H1 (cell line): ENCODE measurements around the gene GGCX. TPM values are rescaled to one million over a fixed set of nuclear protein-coding genes. Genes with fewer than 3 reads are reported as not detected.

Experiments
- CTCF ChIA-PET: fragments of 300-600 bp; sonication (Branson Sonifier 250); formaldehyde crosslinking; loops from one replicate; lab custom pipeline; 2021; ENCODE audit not compliant: partially characterized antibody; lab: Charles Lee
- POLR2A ChIA-PET: fragments of 300-600 bp; sonication (Branson Sonifier 250); formaldehyde crosslinking; loops from one replicate; lab custom pipeline; 2021; ENCODE audit warnings: inconsistent platforms; ENCODE audit not compliant: partially characterized antibody; lab: Charles Lee
- DNase-seq, 2 experiments: peaks; one replicate each; pipeline versions ENCODE4 v3.0.0 to v3.0.0-alpha.2; 2010 to 2022; ENCODE audit warnings: low spot score in 2 of 2, low read depth in 1 of 2, mixed read lengths in 1 of 2
- FAIRE-seq: peaks from 2 replicates; lab custom pipeline; 2011; peaks lifted over from hg19 to GRCh38; lab: Jason Lieb, UNC
- H2AFZ ChIP-seq: 2 replicates; pipeline ENCODE4 v1.8.1; 2012; ENCODE audit warnings: low read length, inconsistent platforms
- H2AK5ac ChIP-seq: 2 replicates; pipeline ENCODE4 v1.6.1; 2013; ENCODE audit warnings: low read depth, low read length
- H2BK120ac ChIP-seq: replicated peaks from 2 replicates; pipeline ENCODE3; 2013; ENCODE audit warnings: low read depth, low read length, inconsistent platforms
- H2BK12ac ChIP-seq: 2 replicates; pipeline ENCODE4 v1.6.1; 2013; ENCODE audit warnings: low read depth, low read length
- H2BK15ac ChIP-seq: 2 replicates; pipeline ENCODE4 v1.6.1; 2013; ENCODE audit warnings: low read length
- H2BK20ac ChIP-seq: 2 replicates; pipeline ENCODE4 v1.6.1; 2013; ENCODE audit warnings: low read length
- H2BK5ac ChIP-seq: 2 replicates; pipeline ENCODE4 v1.6.1; 2013; ENCODE audit warnings: low read depth, low read length
- H3K14ac ChIP-seq: 2 replicates; pipeline ENCODE4 v1.6.1; 2013; ENCODE audit warnings: inconsistent platforms; ENCODE audit not compliant: insufficient read length
- H3K18ac ChIP-seq: 2 replicates; pipeline ENCODE4 v1.6.1; 2013; ENCODE audit warnings: low read length; ENCODE audit errors: extremely low read depth
- H3K23ac ChIP-seq: 2 replicates; pipeline ENCODE4 v1.6.1; 2013; ENCODE audit warnings: inconsistent platforms; ENCODE audit not compliant: insufficient read length
- H3K23me2 ChIP-seq: 2 replicates; pipeline ENCODE4 v1.6.1; 2013; ENCODE audit warnings: low read depth, low read length
- H3K27ac ChIP-seq: 2 replicates; pipeline ENCODE4 v1.6.1; 2011; ENCODE audit warnings: low read depth, low read length, inconsistent platforms
- H3K27me3 ChIP-seq, 4 experiments: replicated peaks in 1 of 4; 1 replicate in 1 of 4; 2 replicates in 3 of 4; pipeline versions ENCODE4 v1.6.1 to v1.8.1; 2011 to 2013; ENCODE audit warnings: low read length in 3 of 4, mild to moderate bottlenecking in 3 of 4, inconsistent platforms in 2 of 4, mixed read lengths in 2 of 4, moderate library complexity in 1 of 4; ENCODE audit not compliant: control insufficient read depth in 3 of 4, insufficient read depth in 3 of 4; ENCODE audit errors: extremely low read depth in 1 of 4
- H3K36me3 ChIP-seq, 4 experiments: 2 replicates each; pipeline versions ENCODE4 v1.6.1 to v1.8.1; 2011 to 2013; ENCODE audit warnings: mild to moderate bottlenecking in 4 of 4, low read length in 3 of 4, moderate library complexity in 2 of 4, control low read depth in 1 of 4, inconsistent platforms in 1 of 4; ENCODE audit not compliant: insufficient read depth in 4 of 4, control insufficient read depth in 2 of 4
- H3K4ac ChIP-seq: replicated peaks from 2 replicates; pipeline ENCODE3; 2013; ENCODE audit warnings: low read length, low read depth, mixed read lengths, inconsistent platforms; ENCODE audit not compliant: insufficient read length
- H3K4me1 ChIP-seq, 4 experiments: replicated peaks in 1 of 4; 1 replicate in 1 of 4; 2 replicates in 3 of 4; pipeline versions ENCODE4 v1.6.1 to v1.8.1; 2011 to 2013; ENCODE audit warnings: low read length in 3 of 4, inconsistent platforms in 2 of 4, mixed read lengths in 1 of 4; ENCODE audit not compliant: insufficient read depth in 4 of 4, control insufficient read depth in 3 of 4
- H3K4me2 ChIP-seq, 2 experiments: 2 replicates each; pipeline versions ENCODE4 v1.6.1 to v1.8.1; 2011 to 2013; ENCODE audit warnings: low read depth in 2 of 2, low read length in 2 of 2, control low read depth in 1 of 2, inconsistent platforms in 1 of 2, mild to moderate bottlenecking in 1 of 2; ENCODE audit not compliant: insufficient read depth in 1 of 2
- H3K4me3 ChIP-seq, 4 experiments: fragments of 200-600, 300-600 bp in 1 of 4; sonication (generic), shearing (Covaris generic), sonication (Bioruptor Twin) in 1 of 4; 2 replicates each; pipeline versions ENCODE4 v1.5.1 to v1.8.1; 2011 to 2016; ENCODE audit warnings: low read length in 4 of 4, low read depth in 3 of 4, control low read depth in 2 of 4, inconsistent platforms in 2 of 4, mild to moderate bottlenecking in 2 of 4, mixed read lengths in 1 of 4, moderate library complexity in 1 of 4; ENCODE audit not compliant: insufficient read depth in 2 of 4; ENCODE audit errors: extremely low read depth in 1 of 4
- H3K56ac ChIP-seq: replicated peaks from 2 replicates; pipeline ENCODE3; 2013; ENCODE audit warnings: low read depth, mild to moderate bottlenecking, mixed read lengths, low read length, inconsistent platforms; ENCODE audit not compliant: insufficient read length
- H3K79me1 ChIP-seq: 2 replicates; pipeline ENCODE4 v1.6.1; 2013; ENCODE audit warnings: low read depth, low read length, control low read depth
- H3K79me2 ChIP-seq, 2 experiments: 2 replicates each; pipeline versions ENCODE4 v1.6.1 to v1.8.1; 2012 to 2013; ENCODE audit warnings: low read length in 2 of 2, mild to moderate bottlenecking in 2 of 2, inconsistent platforms in 1 of 2; ENCODE audit not compliant: insufficient read depth in 2 of 2, control insufficient read depth in 1 of 2
- H3K9ac ChIP-seq, 4 experiments: replicated peaks in 1 of 4; 1 replicate in 1 of 4; 2 replicates in 3 of 4; pipeline versions ENCODE4 v1.6.1 to v1.8.1; 2011 to 2013; ENCODE audit warnings: low read depth in 3 of 4, low read length in 3 of 4, control low read depth in 2 of 4, mild to moderate bottlenecking in 2 of 4, moderate library complexity in 2 of 4, inconsistent platforms in 1 of 4; ENCODE audit errors: extremely low read depth in 1 of 4
- H3K9me3 ChIP-seq, 2 experiments: 2 replicates each; pipeline versions ENCODE4 v1.6.1 to v1.8.1; 2012 to 2013; ENCODE audit warnings: mild to moderate bottlenecking in 2 of 2, moderate library complexity in 2 of 2, control low read depth in 1 of 2, inconsistent platforms in 1 of 2, low read depth in 1 of 2, low read length in 1 of 2, mixed read lengths in 1 of 2; ENCODE audit not compliant: insufficient read depth in 2 of 2
- H4K20me1 ChIP-seq, 2 experiments: replicated peaks in 1 of 2; 2 replicates each; pipeline versions ENCODE3 to v1.8.1; 2011 to 2013; ENCODE audit warnings: inconsistent platforms in 2 of 2, low read length in 2 of 2, mild to moderate bottlenecking in 1 of 2; ENCODE audit not compliant: insufficient read depth in 2 of 2, control insufficient read depth in 1 of 2
- H4K5ac ChIP-seq: 2 replicates; pipeline ENCODE4 v1.6.1; 2013; ENCODE audit warnings: low read length, low read depth, mixed read lengths, inconsistent platforms; ENCODE audit not compliant: insufficient read length
- H4K8ac ChIP-seq: 2 replicates; pipeline ENCODE4 v1.8.0; 2013; ENCODE audit warnings: mild to moderate bottlenecking, moderate library complexity, low read length, inconsistent platforms; ENCODE audit not compliant: insufficient read depth; ENCODE audit errors: extremely low read depth
- H4K91ac ChIP-seq: replicated peaks from 2 replicates; pipeline ENCODE3; 2013; ENCODE audit warnings: low read length, mixed read lengths, inconsistent platforms; ENCODE audit not compliant: insufficient read length
- ATF2 ChIP-seq: IDR thresholded peaks from 2 replicates; pipeline ENCODE4 v1.6.1; 2012; ENCODE audit warnings: low read length, inconsistent platforms
- BACH1 ChIP-seq: IDR thresholded peaks from 2 replicates; pipeline ENCODE4 v1.6.1; 2012; ENCODE audit warnings: low read length, improper control_type of control experiment
- BRCA1 ChIP-seq: IDR thresholded peaks from 2 replicates; pipeline ENCODE4 v1.6.1; 2012; ENCODE audit warnings: low read depth, low read length, improper control_type of control experiment
- CBX5 ChIP-seq: fragments of 300-800, 300-1000 bp; sonication (generic); IDR thresholded peaks from 2 replicates; pipeline ENCODE4 v1.7.1; 2016; ENCODE audit warnings: antibody characterized with exemption, low read length, low read depth
- CTBP2 ChIP-seq: IDR thresholded peaks from 2 replicates; pipeline ENCODE4 v1.7.0; 2011; ENCODE audit warnings: borderline replicate concordance, mild to moderate bottlenecking, moderate library complexity, mixed read lengths, low read length; ENCODE audit not compliant: insufficient read depth, insufficient read length
- JUN ChIP-seq: IDR thresholded peaks from 2 replicates; pipeline ENCODE4 v1.6.1; 2011; ENCODE audit warnings: low read depth, mild to moderate bottlenecking, improper control_type of control experiment, low read length
- MAX ChIP-seq: IDR thresholded peaks from 2 replicates; pipeline ENCODE4 v1.6.1; 2012; ENCODE audit warnings: inconsistent platforms
- SUZ12 ChIP-seq: fragments of 200-600 bp; sonication (generic); IDR thresholded peaks from 2 replicates; pipeline ENCODE4 v1.6.1; 2012; ENCODE audit warnings: mild to moderate bottlenecking, inconsistent platforms, low read length, moderate library complexity, mixed read lengths
- TCF12 ChIP-seq: IDR thresholded peaks from 2 replicates; pipeline ENCODE4 v1.6.1; 2011; ENCODE audit warnings: low read depth, mild to moderate bottlenecking, low read length
- WGBS, 2 experiments: shearing (Covaris generic) in 1 of 2; methylation state at CpG; one replicate each; pipeline versions ENCODE4 v1.1.6 to v1.1.7; 2013 to 2015; ENCODE audit warnings: low lambda C conversion rate in 2 of 2, mixed read lengths in 2 of 2, inconsistent platforms in 1 of 2, low coverage in 1 of 2, missing lambda C conversion rate in 1 of 2; ENCODE audit not compliant: insufficient replicate concordance in 2 of 2, insufficient coverage in 1 of 2, insufficient read length in 1 of 2; ENCODE audit errors: extremely low coverage in 1 of 2, missing lambda C conversion rate in 1 of 2; 5-methylcytosine and 5-hydroxymethylcytosine counted together
- polyA plus RNA-seq, 7 experiments: library from polyadenylated mRNA; depleted of rRNA in 3 of 7; stranded (reverse) in 5 of 7; unstranded in 2 of 7; fragments of >200 nt in 5 of 7; fragments of 200-250 nt in 2 of 7; gene quantifications; 1 replicate in 5 of 7; 2 replicates in 1 of 7; 4 replicates in 1 of 7; pipeline versions ENCODE4 v1.2.1 to v1.2.3, GENCODE V29; 2011 to 2013; ENCODE audit warnings: missing spikeins in 2 of 7, mixed read lengths in 2 of 7
- total RNA-seq: library from RNA; stranded (reverse); fragmentation: NEBNext Ultra II Directional; extraction: Animal tissue kit (Norgen Biotek cat#: 25700); gene quantifications from 2 replicates; pipeline ENCODE4 v1.2.1, GENCODE V29; 2021

GGCX gene
- total and polyA plus RNA-seq, 2 of the 8 experiments (the other 6 are each of a cell fraction or from before 2014, with no cell fraction given) = 29.4 to 33.8 TPM

- Histone ChIP-seq H2AK5ac (peak within 1 kb of the TSS; percentile 17; the same call in 1 of the 2 replicates), H2BK120ac (no peak within 1 kb of the TSS), H3K79me2 (peaks cover 0 to 7% of the 10 kb centered on the region in 2 experiments; a peak in 1 of 4 replicates), H2BK12ac (no peak within 1 kb of the TSS), H2BK20ac (no peak within 1 kb of the TSS), H3K79me1 (peaks cover 7% of the 10 kb centered on the region), H3K18ac (peak within 1 kb of the TSS; percentile 78), H3K36me3 (peaks cover under 1 to 15% (median 3%) of the 10 kb centered on the region in 4 experiments; a peak in 4 of 8 replicates), H3K4me2 (peak within 1 kb of the TSS; percentile 71 to 89), H3K27me3 (no peaks in the 10 kb centered on the region), H3K27ac (peak within 1 kb of the TSS; percentile 20; the same call in 1 of the 2 replicates), H4K5ac (peak within 1 kb of the TSS; percentile 77), H3K4me1 (peaks cover 0 to 5% (median 2%) of the 10 kb centered on the region in 4 experiments; a peak in 5 of 7 replicates), H4K20me1 (peaks cover 0 to 10% of the 10 kb centered on the region in 2 experiments), H2BK15ac (no peak within 1 kb of the TSS), H3K23me2 (peaks cover 12% of the 10 kb centered on the region), H3K56ac (peak within 1 kb of the TSS; percentile 42), H3K9me3 (no peaks in the 10 kb centered on the region), H3K23ac (no peak within 1 kb of the TSS), H4K91ac (peak within 1 kb of the TSS; percentile 56), H3K4me3 (peak within 1 kb of the TSS; percentile 62 to 89 (median 82)), H3K9ac (peak within 1 kb of the TSS; percentile 58 to 72 (median 68)), H2BK5ac (peak within 1 kb of the TSS; percentile 89), H3K14ac (no peak within 1 kb of the TSS), H4K8ac (peak within 1 kb of the TSS; percentile 87), H3K4ac (peak within 1 kb of the TSS; percentile 75), H2AFZ (peak within 1 kb of the TSS; percentile 56; the same call in 1 of the 2 replicates)
- peak; percentile 54 to 91 for DNase-seq
- POLR2A ChIA-PET = interaction anchor here (0.6 to 7.9 kb wide), 13 partner anchors 7 to 232 kb away, joined by 3 to 95 read pairs (median 8); partner anchors contain the start of genes C2orf68, GGCX, MAT2A and RNF181
- FAIRE-seq = no peak
- WGBS, 2 experiments = 3% methylated on average over 52 of the region's 73 CpGs; no CpG with 5 or more reads in 1 of the 2 experiments
- CTCF ChIA-PET = interaction anchor here (0.7 to 1.1 kb wide), 5 partner anchors 8 to 188 kb away, joined by 3 to 4 read pairs (median 3); no protein-coding TSS in a partner anchor
- TF ChIP-seq CTBP2 (no peak), SUZ12 (no peak), ATF2 (no peak), CBX5 (no peak), BACH1 (peak; percentile 83), BRCA1 (no peak), TCF12 (no peak), JUN (no peak), MAX (peak; percentile 79)
Measured at GRCh38 chr2:85602476-85603234, 41.4 kb upstream of the GGCX start, which contains the start of gene TMEM150A. Gene TMEM150A, minus strand, starts transcription at chr2:85602698. Its CDS starts 750 bp downstream, at chr2:85601948.
